Ovary (tissue), 3 donors: ENCODE measurements around the gene RGL1.

Experiments used
- EP300 ChIP-seq: sonication (generic); formaldehyde crosslinking; IDR thresholded peaks from one replicate; pipeline ENCODE4 v1.6.1; 2017; ENCODE audit warnings: antibody characterized with exemption
- POLR2A ChIP-seq: fragments of 450-650 bp; IDR thresholded peaks from one replicate; pipeline ENCODE4 v1.6.1; 2017; ENCODE audit warnings: antibody characterized with exemption, mild to moderate bottlenecking, moderate library complexity
- TF ChIP-seq, protein P1 (sequence below), 3 donors: fragments of 450-650 bp in 2 of 3; fragments of 200-600 bp in 1 of 3; IDR thresholded peaks; one replicate each; pipeline versions ENCODE4 v1.5.1 to v1.8.0; 2016 to 2022; ENCODE audit warnings: antibody characterized with exemption in 3 of 3, mild to moderate bottlenecking in 1 of 3
- donor health status: DM: no; HTN: no; CAD: no.

DNA sequence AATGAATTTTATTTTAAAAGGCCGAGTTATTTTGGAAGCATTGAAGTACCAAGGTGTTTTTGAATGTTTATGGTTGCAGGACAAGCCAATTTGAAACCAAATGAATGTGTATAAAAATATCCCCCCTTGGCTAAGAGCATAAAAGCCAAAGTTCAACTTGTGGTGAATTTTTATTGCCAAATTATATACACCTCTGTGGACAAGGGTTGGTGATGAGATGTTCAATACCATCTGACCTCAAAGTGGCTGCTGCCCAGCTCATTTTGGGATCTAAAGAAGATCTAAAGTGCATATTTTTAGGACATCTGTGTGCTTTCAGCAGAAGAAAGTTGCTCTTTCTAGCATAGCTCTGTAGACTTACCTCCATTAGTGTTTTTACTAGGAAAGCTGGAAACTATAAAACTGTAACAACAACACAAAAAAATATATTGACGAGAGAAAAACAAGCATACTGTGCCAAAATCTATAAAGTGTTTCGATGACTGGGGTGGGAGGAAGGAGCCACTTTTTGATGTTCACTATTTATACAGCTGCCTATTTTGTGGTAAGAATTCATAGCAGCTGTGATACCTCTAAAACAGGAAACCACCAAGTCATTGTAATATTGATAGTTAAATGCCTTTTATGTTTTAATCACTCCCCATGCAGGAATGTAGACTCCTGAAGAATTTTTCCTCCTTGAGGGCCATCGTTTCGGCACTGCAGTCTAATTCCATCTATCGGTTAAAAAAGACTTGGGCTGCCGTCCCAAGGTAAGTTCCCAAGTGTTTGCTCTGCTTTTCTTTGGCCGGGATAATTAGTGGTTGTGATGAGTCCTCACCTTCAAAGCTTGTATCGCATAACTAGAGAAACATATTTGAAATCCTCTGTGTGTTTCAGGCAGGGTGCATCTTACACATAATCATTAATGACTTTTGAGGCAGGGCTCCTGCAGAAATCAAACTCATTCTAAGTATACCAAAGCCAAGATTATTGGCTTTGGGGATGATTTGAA, 83.2 kb downstream of the RGL1 start:
- TF ChIP-seq EP300: no peak
- TF ChIP-seq POLR2A: no peak
- TF ChIP-seq, protein P1, sequence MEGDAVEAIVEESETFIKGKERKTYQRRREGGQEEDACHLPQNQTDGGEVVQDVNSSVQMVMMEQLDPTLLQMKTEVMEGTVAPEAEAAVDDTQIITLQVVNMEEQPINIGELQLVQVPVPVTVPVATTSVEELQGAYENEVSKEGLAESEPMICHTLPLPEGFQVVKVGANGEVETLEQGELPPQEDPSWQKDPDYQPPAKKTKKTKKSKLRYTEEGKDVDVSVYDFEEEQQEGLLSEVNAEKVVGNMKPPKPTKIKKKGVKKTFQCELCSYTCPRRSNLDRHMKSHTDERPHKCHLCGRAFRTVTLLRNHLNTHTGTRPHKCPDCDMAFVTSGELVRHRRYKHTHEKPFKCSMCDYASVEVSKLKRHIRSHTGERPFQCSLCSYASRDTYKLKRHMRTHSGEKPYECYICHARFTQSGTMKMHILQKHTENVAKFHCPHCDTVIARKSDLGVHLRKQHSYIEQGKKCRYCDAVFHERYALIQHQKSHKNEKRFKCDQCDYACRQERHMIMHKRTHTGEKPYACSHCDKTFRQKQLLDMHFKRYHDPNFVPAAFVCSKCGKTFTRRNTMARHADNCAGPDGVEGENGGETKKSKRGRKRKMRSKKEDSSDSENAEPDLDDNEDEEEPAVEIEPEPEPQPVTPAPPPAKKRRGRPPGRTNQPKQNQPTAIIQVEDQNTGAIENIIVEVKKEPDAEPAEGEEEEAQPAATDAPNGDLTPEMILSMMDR (IDR thresholded peaks at IDR 0.05): no peak
